Type B pancreatic cell (in vitro differentiated cells): Measurements from ENCODE around the gene SIGLEC15. TPM values are rescaled to one million over a fixed set of nuclear protein-coding genes. Genes with fewer than 3 reads are reported as not detected.
"Not testable (repeated sequence)": the region's sequence is repeated elsewhere in the genome, so short reads cannot be mapped to it uniquely, and the experiment has no call there.

Experiments
- DNase-seq: peaks from one replicate; pipeline ENCODE4 v3.0.0; 2021; ENCODE audit warnings: mixed read lengths; ENCODE audit not compliant: unreplicated experiment; ENCODE audit errors: extremely low spot score
- H3K27ac Mint-ChIP-seq: 2 replicates; pipeline ENCODE4 v1.8.0; 2021; ENCODE audit warnings: mild to moderate bottlenecking, mixed read lengths
- H3K27me3 Mint-ChIP-seq: 2 replicates; pipeline ENCODE4 v1.8.0; 2021; ENCODE audit warnings: mixed read lengths
- H3K36me3 Mint-ChIP-seq: 2 replicates; pipeline ENCODE4 v1.8.0; 2021; ENCODE audit warnings: mixed read lengths
- H3K4me1 Mint-ChIP-seq: one replicate; pipeline ENCODE4 v1.8.0; 2021; ENCODE audit warnings: mixed read lengths; ENCODE audit not compliant: unreplicated experiment
- H3K4me3 Mint-ChIP-seq: 2 replicates; pipeline ENCODE4 v1.8.0; 2021; ENCODE audit warnings: mild to moderate bottlenecking, mixed read lengths
- H3K9me3 Mint-ChIP-seq: 2 replicates; pipeline ENCODE4 v1.8.0; 2021; ENCODE audit warnings: mixed read lengths
- CTCF ChIP-seq: fragments of 200-600 bp; sonication (generic); conservative IDR thresholded peaks from 2 replicates; pipeline ENCODE4 v1.5.0; 2021; ENCODE audit warnings: antibody characterized with exemption, mild to moderate bottlenecking
- total RNA-seq: library from RNA; stranded (reverse); gene quantifications from 2 replicates; pipeline ENCODE4 v1.2.1, GENCODE V29; 2021; ENCODE audit warnings: low replicate concordance

Gene SIGLEC15
- total RNA-seq, 1 donor from 2014 or later = 0.41 TPM

- no peak for DNase-seq
- no peaks in the 10 kb centered on the region for H3K27me3 Mint-ChIP-seq
- peaks cover 3% of the 10 kb centered on the region for H3K36me3 Mint-ChIP-seq
- H3K4me1 Mint-ChIP-seq = no peaks in the 10 kb centered on the region
- no peak overlapping the region for H3K4me3 Mint-ChIP-seq
- H3K27ac Mint-ChIP-seq = no peak overlapping the region
- TF ChIP-seq CTCF = no peak
- peaks cover 10% of the 10 kb centered on the region for H3K9me3 Mint-ChIP-seq
These were observed 19.2 kb upstream of the SIGLEC15 start for GRCh38 chr18:45806226-45806625.

- TF ChIP-seq CTCF = peak; percentile 40
- not testable (repeated sequence) for H3K27ac Mint-ChIP-seq, DNase-seq, H3K36me3 Mint-ChIP-seq, H3K4me3 Mint-ChIP-seq, H3K27me3 Mint-ChIP-seq, H3K4me1 Mint-ChIP-seq
- peaks cover 10% of the 10 kb centered on the region for H3K9me3 Mint-ChIP-seq
These were observed 18.3 kb upstream of the SIGLEC15 start for GRCh38 chr18:45807144-45807543.

GRCh38 chr18:45814733-45815132 is 10.7 kb upstream of the SIGLEC15 start:
- not testable (repeated sequence) for H3K4me1 Mint-ChIP-seq, H3K27ac Mint-ChIP-seq, H3K9me3 Mint-ChIP-seq, DNase-seq, H3K4me3 Mint-ChIP-seq, H3K36me3 Mint-ChIP-seq, H3K27me3 Mint-ChIP-seq

GRCh38 chr18:45817543-45817942 is 7.9 kb upstream of the SIGLEC15 start:
- Mint-ChIP-seq H3K27ac (no peak overlapping the region), H3K9me3 (peaks cover 4% of the 10 kb centered on the region), H3K4me3 (no peak overlapping the region), H3K27me3 (no peaks in the 10 kb centered on the region), H3K36me3 (no peaks in the 10 kb centered on the region), H3K4me1 (no peaks in the 10 kb centered on the region)
- TF ChIP-seq CTCF = no peak
- DNase-seq = no peak

- not testable (repeated sequence) for H3K4me1 Mint-ChIP-seq, DNase-seq, H3K4me3 Mint-ChIP-seq, H3K9me3 Mint-ChIP-seq, H3K27me3 Mint-ChIP-seq, H3K27ac Mint-ChIP-seq, H3K36me3 Mint-ChIP-seq
These were observed 6.7 kb upstream of the SIGLEC15 start for GRCh38 chr18:45818765-45819164.

- Mint-ChIP-seq H3K4me1 (peaks cover 4% of the 10 kb centered on the region), H3K4me3 (no peak overlapping the region), H3K27ac (no peak overlapping the region), H3K36me3 (no peaks in the 10 kb centered on the region), H3K9me3 (peaks cover 8% of the 10 kb centered on the region), H3K27me3 (no peaks in the 10 kb centered on the region)
- TF ChIP-seq CTCF = no peak
- DNase-seq = no peak
These were observed 5.2 kb upstream of the SIGLEC15 start for GRCh38 chr18:45820106-45820745.

GRCh38 chr18:45821026-45821425 is 4.4 kb upstream of the SIGLEC15 start:
- peaks cover 8% of the 10 kb centered on the region for H3K9me3 Mint-ChIP-seq
- DNase-seq = no peak
- TF ChIP-seq CTCF = no peak
- H3K36me3 Mint-ChIP-seq = no peaks in the 10 kb centered on the region
- H3K27me3 Mint-ChIP-seq = no peaks in the 10 kb centered on the region
- no peak overlapping the region for H3K27ac Mint-ChIP-seq
- peaks cover 7% of the 10 kb centered on the region for H3K4me1 Mint-ChIP-seq
- no peak overlapping the region for H3K4me3 Mint-ChIP-seq
